H1 (cell line): ENCODE measurements around the gene SH3BP5.

ENCODE experiments used
- EZH2 ChIP-seq: fragments of 200-600 bp; sonication (generic); IDR thresholded peaks from 2 replicates; pipeline ENCODE4 v1.7.1; 2012; ENCODE audit warnings: low read depth, mild to moderate bottlenecking, moderate library complexity, low read length, inconsistent platforms; ENCODE audit not compliant: severe bottlenecking
- SP4 ChIP-seq: IDR thresholded peaks from 2 replicates; pipeline ENCODE4 v1.6.1; 2012; ENCODE audit warnings: low read length, inconsistent platforms
- TF ChIP-seq, protein P1 (sequence below), 3 experiments: IDR thresholded peaks; 1 replicate in 2 of 3; 2 replicates in 1 of 3; pipeline versions ENCODE4 v1.5.1 to v1.6.1; 2011; ENCODE audit warnings: low read length in 3 of 3, mild to moderate bottlenecking in 3 of 3, inconsistent platforms in 2 of 3, low read depth in 1 of 3, moderate library complexity in 1 of 3; ENCODE audit not compliant: insufficient read depth in 1 of 3; ENCODE audit errors: control extremely low read depth in 1 of 3

DNA sequence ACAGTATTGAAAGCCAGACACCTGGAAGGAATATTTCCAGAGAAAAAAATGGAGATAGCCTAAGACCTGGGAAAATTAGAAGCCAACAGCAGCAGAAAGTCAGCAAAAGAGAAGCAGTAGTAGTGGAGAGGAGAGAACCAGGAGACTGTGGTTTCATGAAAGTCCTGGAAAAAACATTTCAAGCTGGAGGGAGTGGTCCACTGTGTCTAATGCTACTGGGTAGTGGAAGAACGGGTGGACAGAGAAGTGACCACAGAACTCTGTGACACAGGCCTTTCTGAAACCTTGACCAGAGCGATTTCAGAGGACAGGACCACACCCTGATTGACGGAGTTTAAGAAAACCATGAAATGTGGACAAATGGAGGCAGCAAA, 15.3 kb upstream of the SH3BP5 start:
- TF ChIP-seq, protein P1, sequence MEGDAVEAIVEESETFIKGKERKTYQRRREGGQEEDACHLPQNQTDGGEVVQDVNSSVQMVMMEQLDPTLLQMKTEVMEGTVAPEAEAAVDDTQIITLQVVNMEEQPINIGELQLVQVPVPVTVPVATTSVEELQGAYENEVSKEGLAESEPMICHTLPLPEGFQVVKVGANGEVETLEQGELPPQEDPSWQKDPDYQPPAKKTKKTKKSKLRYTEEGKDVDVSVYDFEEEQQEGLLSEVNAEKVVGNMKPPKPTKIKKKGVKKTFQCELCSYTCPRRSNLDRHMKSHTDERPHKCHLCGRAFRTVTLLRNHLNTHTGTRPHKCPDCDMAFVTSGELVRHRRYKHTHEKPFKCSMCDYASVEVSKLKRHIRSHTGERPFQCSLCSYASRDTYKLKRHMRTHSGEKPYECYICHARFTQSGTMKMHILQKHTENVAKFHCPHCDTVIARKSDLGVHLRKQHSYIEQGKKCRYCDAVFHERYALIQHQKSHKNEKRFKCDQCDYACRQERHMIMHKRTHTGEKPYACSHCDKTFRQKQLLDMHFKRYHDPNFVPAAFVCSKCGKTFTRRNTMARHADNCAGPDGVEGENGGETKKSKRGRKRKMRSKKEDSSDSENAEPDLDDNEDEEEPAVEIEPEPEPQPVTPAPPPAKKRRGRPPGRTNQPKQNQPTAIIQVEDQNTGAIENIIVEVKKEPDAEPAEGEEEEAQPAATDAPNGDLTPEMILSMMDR (IDR thresholded peaks at IDR 0.05; ENCODE audit: control extremely low read depth in 1 of 3, insufficient read depth in 1 of 3, low read depth in 1 of 3, low read length in 3 of 3), result no peak
- TF ChIP-seq EZH2 (no peak), SP4 (no peak)
